Naive thymus-derived CD4-positive, alpha-beta T cell (primary cell): ENCODE results near the gene TUBGCP3. TPM values are rescaled to one million over a fixed set of nuclear protein-coding genes. Genes with fewer than 3 reads are reported as not detected.

Experiments
- ATAC-seq: fragments of 150-1000 bp; cut with Tn5 transposase; 2 replicates; pipeline ENCODE4 v1.10.0; 2021; ENCODE audit warnings: mild to moderate bottlenecking, moderate library complexity
- CTCF ChIA-PET: fragments of 350-600 bp; sonication (Branson Sonifier 250); formaldehyde crosslinking; loops from one replicate; lab custom pipeline; 2021; ENCODE audit warnings: antibody characterized with exemption; lab: Charles Lee
- POLR2A ChIA-PET: fragments of 350-600 bp; sonication (Branson Sonifier 250); formaldehyde crosslinking; loops from one replicate; lab custom pipeline; 2021; ENCODE audit warnings: antibody characterized with exemption, inconsistent platforms; lab: Charles Lee
- DNase-seq, 9 donors: peaks; one replicate each; pipeline versions ENCODE4 v3.0.0 to v3.0.0-alpha.2; 2020 to 2022; ENCODE audit warnings: mixed read lengths in 1 of 9
- H3K27ac ChIP-seq: one replicate; pipeline ENCODE4 v1.7.0; 2013; ENCODE audit warnings: mild to moderate bottlenecking, low read depth, low read length, moderate library complexity
- H3K27me3 ChIP-seq, 2 donors: one replicate each; pipeline ENCODE4 v1.7.0; 2013; ENCODE audit warnings: low read length in 2 of 2, mild to moderate bottlenecking in 2 of 2, moderate library complexity in 2 of 2; ENCODE audit not compliant: control insufficient read depth in 2 of 2, insufficient read depth in 2 of 2
- H3K36me3 ChIP-seq, 3 experiments: 1 replicate in 2 of 3; 2 replicates in 1 of 3; pipeline ENCODE4 v1.7.0; 2013; ENCODE audit warnings: low read length in 3 of 3, mild to moderate bottlenecking in 3 of 3, moderate library complexity in 1 of 3; ENCODE audit not compliant: insufficient read depth in 3 of 3, control insufficient read depth in 2 of 3
- H3K4me1 ChIP-seq, 2 donors: one replicate each; pipeline ENCODE4 v1.7.0; 2013; ENCODE audit warnings: low read length in 2 of 2, mild to moderate bottlenecking in 2 of 2, moderate library complexity in 1 of 2; ENCODE audit not compliant: control insufficient read depth in 2 of 2, insufficient read depth in 2 of 2
- H3K4me3 ChIP-seq: 2 replicates; pipeline ENCODE4 v1.7.0; 2013; ENCODE audit warnings: mild to moderate bottlenecking, low read length
- H3K9me3 ChIP-seq, 3 experiments: 1 replicate in 2 of 3; 2 replicates in 1 of 3; pipeline ENCODE4 v1.7.0; 2013; ENCODE audit warnings: low read length in 3 of 3; ENCODE audit not compliant: control insufficient read depth in 2 of 3
- H3K27ac Mint-ChIP-seq, 9 donors: one replicate each; pipeline ENCODE4 v1.8.0; 2020 to 2022; ENCODE audit warnings: mixed read lengths in 9 of 9, mild to moderate bottlenecking in 8 of 9, moderate library complexity in 5 of 9, inconsistent platforms in 2 of 9
- H3K27me3 Mint-ChIP-seq, 5 donors: one replicate each; pipeline ENCODE4 v1.8.0; 2021 to 2022; ENCODE audit warnings: mixed read lengths in 5 of 5, mild to moderate bottlenecking in 1 of 5
- H3K36me3 Mint-ChIP-seq, 5 donors: one replicate each; pipeline ENCODE4 v1.8.0; 2020 to 2022; ENCODE audit warnings: mixed read lengths in 5 of 5, mild to moderate bottlenecking in 3 of 5, inconsistent platforms in 1 of 5
- H3K4me1 Mint-ChIP-seq, 7 donors: one replicate each; pipeline ENCODE4 v1.8.0; 2020 to 2022; ENCODE audit warnings: mixed read lengths in 7 of 7, mild to moderate bottlenecking in 3 of 7, inconsistent platforms in 1 of 7
- H3K4me3 Mint-ChIP-seq, 10 donors: one replicate each; pipeline ENCODE4 v1.8.0; 2020 to 2022; ENCODE audit warnings: mild to moderate bottlenecking in 10 of 10, mixed read lengths in 10 of 10, moderate library complexity in 6 of 10, inconsistent platforms in 2 of 10
- H3K9me3 Mint-ChIP-seq, 11 donors: one replicate each; pipeline ENCODE4 v1.8.0; 2020 to 2022; ENCODE audit warnings: mixed read lengths in 11 of 11, mild to moderate bottlenecking in 4 of 11, inconsistent platforms in 1 of 11, moderate library complexity in 1 of 11
- intact Hi-C, 2 donors: fragments of 100-400 bp; cut with micrococcal nuclease; formaldehyde crosslinking; loops; one replicate each; pipeline ENCODE4 v1.15.1; 2023
- polyA plus RNA-seq, 2 donors: library from polyadenylated mRNA; unstranded; fragments of 300-500 nt; fragmentation: Illumina TruSeq; gene quantifications; one replicate each; pipeline ENCODE4 v1.2.3, GENCODE V29; 2021
- total RNA-seq, 6 experiments: library from RNA in 5 of 6; stranded (reverse) in 5 of 6; gene quantifications; 1 replicate in 5 of 6; 2 replicates in 1 of 6; pipeline ENCODE4 v1.2.3 and lab custom pipeline; 2021 to 2026

The TUBGCP3 gene
- total and polyA plus RNA-seq, 7 experiments from 2014 or later = 15.4 to 56.7 (median 43.5) TPM

GRCh38 chr13:112454648-112455334, 133.2 kb downstream of the TUBGCP3 start:
- ChIA-PET POLR2A (no interaction called here), CTCF (no interaction called here)
- H3K4me1 Mint-ChIP-seq = no peaks in the 10 kb centered on the region

DNA sequence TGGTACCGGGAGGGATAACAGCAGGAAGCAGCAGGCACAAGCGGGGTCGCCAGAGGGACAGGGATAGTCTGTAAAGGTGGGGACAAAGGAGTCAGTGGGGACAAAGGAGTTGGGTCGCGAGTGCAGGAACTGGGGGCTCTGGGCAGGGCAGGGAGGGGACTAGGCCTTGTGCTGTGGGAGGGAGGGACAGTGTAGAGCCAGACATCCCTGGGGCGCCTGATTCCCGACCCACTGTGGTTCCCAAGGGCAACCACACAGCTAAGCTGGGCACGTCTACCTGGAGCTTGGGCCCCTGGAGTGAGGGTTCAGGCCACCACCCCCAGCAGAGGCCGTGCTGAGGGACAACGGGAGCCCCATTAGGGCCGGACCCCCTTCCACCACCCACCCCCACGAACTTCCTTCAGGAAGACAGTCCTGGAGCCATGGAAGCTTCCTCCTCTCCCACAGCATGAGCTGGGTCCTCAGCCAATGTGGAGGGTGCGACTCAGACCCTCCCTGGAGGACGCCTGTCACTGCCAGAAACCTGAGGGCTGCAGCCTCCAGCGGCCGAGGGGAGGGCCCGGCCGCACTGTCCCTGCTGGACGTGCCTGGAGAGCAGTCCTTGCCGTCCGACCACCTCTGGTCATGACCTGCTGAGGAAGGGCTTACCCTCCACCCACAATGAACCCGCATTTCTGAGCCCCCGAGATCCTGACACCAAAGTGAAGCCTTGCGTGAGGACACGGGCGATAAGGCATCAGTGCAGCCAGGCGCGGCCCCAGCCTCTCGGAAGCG, 133.9 kb downstream of the TUBGCP3 start:
- intact Hi-C loops = no loop called here
- no peaks in the 10 kb centered on the region for H3K36me3 ChIP-seq
- H3K27ac ChIP-seq = no peak overlapping the region
- H3K27ac Mint-ChIP-seq = no peak overlapping the region
- no peaks in the 10 kb centered on the region for H3K4me1 Mint-ChIP-seq
- H3K9me3 Mint-ChIP-seq = peaks cover 0 to 18% (median 2%) of the 10 kb centered on the region in 11 donors
- H3K36me3 Mint-ChIP-seq = peaks cover 0 to 5% (median 0%) of the 10 kb centered on the region in 5 donors
- H3K27me3 ChIP-seq = no peaks in the 10 kb centered on the region
- H3K4me3 Mint-ChIP-seq = no peak overlapping the region
- DNase-seq = no peak
- no peaks in the 10 kb centered on the region for H3K4me1 ChIP-seq
- no peak for ATAC-seq
- no peaks in the 10 kb centered on the region for H3K9me3 ChIP-seq
- H3K27me3 Mint-ChIP-seq = peaks cover 0 to 17% (median 11%) of the 10 kb centered on the region in 5 donors
- POLR2A ChIA-PET = no interaction called here
- CTCF ChIA-PET = no interaction called here
- H3K4me3 ChIP-seq = no peak overlapping the region

More at GRCh38 chr13:112454648-112455334, 133.2 kb downstream of the TUBGCP3 start:
- Histone ChIP-seq H3K36me3 (no peaks in the 10 kb centered on the region), H3K27me3 (no peaks in the 10 kb centered on the region), H3K4me1 (no peaks in the 10 kb centered on the region), H3K27ac (no peak overlapping the region), H3K9me3 (no peaks in the 10 kb centered on the region), H3K4me3 (no peak overlapping the region)
- Mint-ChIP-seq H3K9me3 (peaks cover 0 to 25% (median 6%) of the 10 kb centered on the region in 11 donors), H3K27me3 (peaks cover 3 to 15% (median 9%) of the 10 kb centered on the region in 5 donors), H3K27ac (no peak overlapping the region), H3K36me3 (peaks cover 0 to 5% (median 0%) of the 10 kb centered on the region in 5 donors), H3K4me3 (no peak overlapping the region)
- intact Hi-C loops = no loop called here
- DNase-seq (no peak), ATAC-seq (no peak)

DNA sequence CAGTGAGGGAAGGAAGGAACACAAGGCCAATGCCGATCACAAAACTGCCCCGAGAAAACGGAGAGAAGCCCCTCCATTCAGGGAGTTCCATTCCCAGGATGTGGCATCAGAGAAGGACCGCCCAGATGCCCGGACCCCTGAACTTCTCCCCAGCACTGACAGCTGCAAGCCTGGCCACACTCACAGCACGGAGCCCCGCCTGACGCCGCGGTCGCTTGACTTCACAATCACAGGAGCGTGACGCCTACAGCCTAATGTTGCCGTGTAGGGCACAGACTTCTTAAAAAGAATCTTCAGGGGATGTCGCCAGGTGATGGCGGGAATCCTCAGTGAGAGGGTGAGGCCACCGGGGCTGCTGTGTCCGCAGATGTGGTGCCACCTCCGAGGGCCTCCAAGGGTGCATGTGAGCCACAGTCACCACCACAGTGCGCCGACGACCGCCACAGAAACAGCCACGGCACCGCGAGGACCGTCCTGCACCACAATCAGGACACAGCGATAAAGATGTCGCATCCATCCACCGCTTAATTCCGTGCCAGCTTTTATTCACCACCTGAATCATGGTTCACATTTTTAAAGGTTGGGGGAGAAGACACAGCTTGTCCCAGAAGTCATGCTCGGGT, 134.6 kb downstream of the TUBGCP3 start:
- peaks cover 0 to 22% (median 9%) of the 10 kb centered on the region in 5 donors for H3K27me3 Mint-ChIP-seq
- Histone ChIP-seq H3K36me3 (no peaks in the 10 kb centered on the region), H3K4me3 (no peak overlapping the region), H3K9me3 (no peaks in the 10 kb centered on the region), H3K27me3 (no peaks in the 10 kb centered on the region), H3K4me1 (no peaks in the 10 kb centered on the region), H3K27ac (no peak overlapping the region)
- no peak for ATAC-seq
- CTCF ChIA-PET = no interaction called here
- POLR2A ChIA-PET = no interaction called here
- peak in 1 of 9 donors; percentile 11 for DNase-seq
- no peak overlapping the region for H3K27ac Mint-ChIP-seq
- H3K4me3 Mint-ChIP-seq = no peak overlapping the region
- peaks cover 0 to 11% (median 1%) of the 10 kb centered on the region in 11 donors for H3K9me3 Mint-ChIP-seq
- no peaks in the 10 kb centered on the region for H3K36me3 Mint-ChIP-seq
- no peaks in the 10 kb centered on the region for H3K4me1 Mint-ChIP-seq
- intact Hi-C loops = no loop called here

- Mint-ChIP-seq H3K36me3 (no peaks in the 10 kb centered on the region), H3K9me3 (peaks cover 0 to 5% (median 0%) of the 10 kb centered on the region in 11 donors), H3K27me3 (peaks cover 0 to 22% (median 9%) of the 10 kb centered on the region in 5 donors), H3K27ac (no peak overlapping the region), H3K4me3 (no peak overlapping the region), H3K4me1 (no peaks in the 10 kb centered on the region)
- POLR2A ChIA-PET = no interaction called here
- CTCF ChIA-PET = no interaction called here
- H3K27ac ChIP-seq = no peak overlapping the region
- ATAC-seq (no peak), DNase-seq (peak in 1 of 9 donors; percentile 20)
- no peaks in the 10 kb centered on the region for H3K9me3 ChIP-seq
- intact Hi-C loops = no loop called here
- no peaks in the 10 kb centered on the region for H3K27me3 ChIP-seq
- H3K4me1 ChIP-seq = no peaks in the 10 kb centered on the region
- no peak overlapping the region for H3K4me3 ChIP-seq
- H3K36me3 ChIP-seq = no peaks in the 10 kb centered on the region
These were observed 135.4 kb downstream of the TUBGCP3 start for GRCh38 chr13:112452380-112453206.

GRCh38 chr13:112451512-112452379, 136.2 kb downstream of the TUBGCP3 start:
- CTCF ChIA-PET = no interaction called here

DNA sequence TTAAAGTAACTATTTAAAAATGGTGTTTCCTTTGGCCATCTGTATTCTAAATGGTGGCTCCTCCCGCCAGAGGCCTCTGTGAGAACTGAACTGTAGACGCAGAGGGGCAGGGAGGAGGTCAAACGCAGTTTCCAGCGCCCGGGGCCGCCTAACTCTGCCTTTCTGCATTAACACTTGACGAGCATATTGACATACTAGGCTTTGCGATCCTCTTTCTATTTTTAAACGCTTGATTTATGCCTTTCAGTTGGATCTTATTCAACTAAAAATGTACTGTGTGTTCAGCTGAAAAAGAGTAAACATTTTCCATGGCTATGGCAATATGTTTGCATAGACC, 137.1 kb downstream of the TUBGCP3 start:
- no peak overlapping the region for H3K4me3 ChIP-seq
- no peak overlapping the region for H3K27ac ChIP-seq
- no peaks in the 10 kb centered on the region for H3K27me3 ChIP-seq
- H3K9me3 Mint-ChIP-seq = peaks cover 0 to 3% (median 0%) of the 10 kb centered on the region in 11 donors
- intact Hi-C loops = no loop called here
- H3K4me1 Mint-ChIP-seq = no peaks in the 10 kb centered on the region
- no peaks in the 10 kb centered on the region for H3K36me3 Mint-ChIP-seq
- H3K27me3 Mint-ChIP-seq = peaks cover 0 to 28% (median 12%) of the 10 kb centered on the region in 5 donors
- CTCF ChIA-PET = no interaction called here
- DNase-seq = no peak
- H3K27ac Mint-ChIP-seq = no peak overlapping the region
- H3K36me3 ChIP-seq = no peaks in the 10 kb centered on the region
- no peak for ATAC-seq
- no peaks in the 10 kb centered on the region for H3K4me1 ChIP-seq
- POLR2A ChIA-PET = no interaction called here
- no peaks in the 10 kb centered on the region for H3K9me3 ChIP-seq
- H3K4me3 Mint-ChIP-seq = no peak overlapping the region

More at GRCh38 chr13:112451512-112452379, 136.2 kb downstream of the TUBGCP3 start:
- POLR2A ChIA-PET = no interaction called here
- Mint-ChIP-seq H3K36me3 (no peaks in the 10 kb centered on the region), H3K27me3 (peaks cover 0 to 28% (median 15%) of the 10 kb centered on the region in 5 donors), H3K9me3 (peaks cover 0 to 5% (median 0%) of the 10 kb centered on the region in 11 donors), H3K4me3 (no peak overlapping the region), H3K27ac (no peak overlapping the region), H3K4me1 (no peaks in the 10 kb centered on the region)
- no peak overlapping the region for H3K4me3 ChIP-seq
- no peak overlapping the region for H3K27ac ChIP-seq
- H3K9me3 ChIP-seq = no peaks in the 10 kb centered on the region
- ATAC-seq (no peak), DNase-seq (no peak)
- intact Hi-C loops = no loop called here
- H3K36me3 ChIP-seq = no peaks in the 10 kb centered on the region
- H3K27me3 ChIP-seq = no peaks in the 10 kb centered on the region
- H3K4me1 ChIP-seq = no peaks in the 10 kb centered on the region
